NCI-H2196 treated with DMSO at 0.1 percent for 48 hours (cell line): ENCODE data around the gene C2.

ENCODE experiments used
- DNase-seq: peaks from one replicate; lab custom pipeline; 2025; ENCODE audit not compliant: unreplicated experiment; lab: John Stamatoyannopoulos, UW

C2 gene

DNA sequence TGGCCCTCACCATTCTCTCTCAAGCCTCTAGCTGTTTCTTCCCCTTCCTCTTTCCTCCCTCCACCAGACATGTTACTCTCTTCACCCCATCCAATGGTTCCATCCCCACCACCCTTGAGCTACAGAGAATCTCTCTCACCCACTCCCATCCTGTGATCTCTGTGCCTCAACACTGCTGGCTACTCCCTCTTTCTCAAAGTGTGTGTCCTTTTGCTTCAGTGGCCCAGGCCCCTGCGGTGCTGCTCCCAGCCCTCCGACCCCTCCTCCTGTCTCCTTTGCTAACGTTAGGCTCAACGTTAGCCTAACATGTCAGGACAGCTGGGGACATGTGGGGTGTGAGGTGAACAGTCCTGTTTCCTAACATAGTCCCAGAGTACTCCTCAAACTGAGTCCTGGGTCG is 25.4 kb downstream of the C2 start:
- no peak for DNase-seq

DNA sequence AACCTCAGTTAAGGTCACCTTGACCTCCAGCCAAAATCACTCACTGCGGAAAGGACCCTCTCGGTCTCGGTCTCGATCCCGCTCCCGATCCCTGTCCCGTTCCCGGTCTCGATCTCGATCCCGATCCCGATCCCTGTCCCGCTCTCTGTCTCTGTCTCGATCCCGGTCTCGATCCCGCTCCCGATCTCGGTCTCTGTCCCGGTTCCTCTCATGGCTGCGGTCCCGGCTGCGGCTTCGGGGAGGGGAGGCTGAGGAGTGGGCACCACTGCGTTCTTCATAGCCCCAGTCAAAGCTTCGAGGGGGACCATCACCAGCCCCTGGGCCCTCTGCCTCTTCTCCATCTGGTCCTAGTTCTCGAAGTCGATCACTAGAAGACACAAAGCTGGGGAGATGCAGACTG is 27.0 kb downstream of the C2 start:
- no peak for DNase-seq

DNA sequence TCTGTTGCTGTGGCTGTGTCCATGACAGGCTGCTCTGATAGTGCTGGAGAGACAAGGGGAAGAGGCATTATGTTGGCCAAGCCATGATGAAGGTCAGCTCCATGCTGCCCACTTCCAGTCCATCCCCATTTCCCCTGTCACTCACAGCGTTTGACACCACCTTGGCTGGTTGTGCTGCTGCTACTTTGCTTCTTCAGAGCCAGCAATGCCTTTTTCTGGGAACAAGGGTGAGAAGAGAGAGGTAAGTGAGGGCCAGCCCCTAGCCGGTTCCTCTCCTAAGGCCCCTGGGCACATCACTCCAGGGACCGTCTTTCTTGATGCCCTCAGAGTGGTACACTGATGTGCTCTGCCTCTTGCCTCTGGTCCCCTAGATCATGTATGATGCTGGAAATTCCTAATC is 29.3 kb downstream of the C2 start:
- DNase-seq, result no peak

DNA sequence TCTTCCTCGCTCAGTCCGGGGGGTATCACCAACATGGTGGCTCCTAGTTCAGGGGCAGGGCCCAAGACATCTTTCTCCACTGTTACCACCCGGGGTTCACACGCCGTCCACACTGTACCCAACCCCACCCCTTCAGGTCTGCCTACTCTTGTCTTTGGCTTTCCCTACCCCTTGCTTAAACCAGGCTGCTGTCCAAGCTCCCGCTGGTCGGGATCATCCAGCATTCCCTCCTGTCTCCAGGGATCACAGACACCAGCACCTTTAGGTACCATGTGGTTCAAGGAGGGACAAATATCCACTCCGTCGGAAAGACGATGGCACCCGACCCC is 30.9 kb downstream of the C2 start:
- DNase-seq, result no peak

DNA sequence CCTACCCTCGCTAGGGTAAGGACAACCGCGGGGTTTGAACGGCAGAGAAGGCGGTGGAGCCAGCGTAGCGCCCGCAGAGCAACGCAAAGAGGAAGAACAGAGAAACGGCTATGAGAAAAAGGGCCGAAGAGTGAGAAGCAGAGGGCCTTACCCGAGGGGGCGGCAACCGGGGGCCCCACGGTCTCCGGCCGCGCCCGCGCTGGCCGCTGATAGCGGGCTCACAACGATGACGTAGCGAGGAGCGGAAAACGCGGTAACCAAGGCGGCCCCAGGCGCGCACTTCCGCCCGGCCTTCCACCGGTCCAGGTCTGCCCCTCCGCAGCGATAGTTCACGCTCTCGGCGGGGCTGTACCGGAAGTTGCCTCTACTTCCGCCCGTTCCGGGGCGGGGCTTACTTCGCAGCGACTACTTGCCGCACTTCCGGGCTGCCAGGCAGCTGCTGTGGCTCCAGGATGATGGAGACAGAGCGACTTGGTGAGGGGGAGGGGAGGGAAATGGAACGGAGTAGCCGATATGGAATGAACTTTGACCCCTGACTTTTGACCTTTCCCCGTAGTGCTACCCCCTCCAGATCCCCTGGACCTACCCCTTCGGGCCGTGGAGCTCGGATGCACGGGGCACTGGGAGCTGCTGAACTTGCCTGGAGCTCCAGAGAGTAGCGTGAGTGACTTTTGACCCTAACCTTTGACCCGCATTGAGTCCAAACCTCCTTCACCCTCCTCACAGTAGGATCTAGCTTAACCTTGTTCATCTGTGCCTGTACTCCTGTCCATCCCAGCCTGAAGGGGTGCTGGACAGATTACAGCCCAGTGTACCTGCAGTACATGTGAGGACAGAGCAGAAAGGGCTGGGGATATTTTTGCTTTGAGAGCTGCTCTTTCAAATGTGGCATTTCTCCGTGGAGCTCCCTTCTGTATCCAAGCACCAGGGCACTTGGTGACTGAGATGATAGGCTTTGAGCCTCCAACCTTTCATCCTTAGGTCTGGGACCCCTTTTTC is 31.5 kb downstream of the C2 start, which contains the start of the genes NELFE and SKIC2:
Gene NELFE, minus strand, starts transcription at position 231 of the 999 bp plus-strand sequence. CDS start 525 bp downstream, outside the sequence.
Gene SKIC2, plus strand, starts transcription at position 435 of the 999 bp plus-strand sequence. Its CDS starts 18 bp downstream, at position 453.
- peak; percentile 97 for DNase-seq

DNA sequence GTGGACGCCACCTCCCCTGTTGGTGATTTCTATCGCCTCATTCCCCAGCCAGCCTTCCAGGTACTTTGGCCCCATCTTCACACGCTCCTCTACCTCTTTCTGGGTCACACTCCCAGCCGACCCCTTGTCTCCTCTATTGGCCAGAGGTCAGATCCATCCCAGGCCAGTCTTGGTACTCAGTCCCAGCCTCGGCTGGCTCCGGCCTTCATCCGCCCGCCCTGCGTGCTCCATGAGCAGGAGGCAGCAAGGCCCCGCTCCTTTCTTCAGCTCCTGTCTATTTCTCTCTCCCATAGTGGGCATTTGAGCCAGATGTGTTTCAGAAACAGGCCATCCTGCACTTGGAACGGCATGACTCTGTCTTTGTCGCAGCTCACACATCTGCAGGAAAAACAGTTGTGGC is 34.1 kb downstream of the C2 start:
- DNase-seq, result no peak

DNA sequence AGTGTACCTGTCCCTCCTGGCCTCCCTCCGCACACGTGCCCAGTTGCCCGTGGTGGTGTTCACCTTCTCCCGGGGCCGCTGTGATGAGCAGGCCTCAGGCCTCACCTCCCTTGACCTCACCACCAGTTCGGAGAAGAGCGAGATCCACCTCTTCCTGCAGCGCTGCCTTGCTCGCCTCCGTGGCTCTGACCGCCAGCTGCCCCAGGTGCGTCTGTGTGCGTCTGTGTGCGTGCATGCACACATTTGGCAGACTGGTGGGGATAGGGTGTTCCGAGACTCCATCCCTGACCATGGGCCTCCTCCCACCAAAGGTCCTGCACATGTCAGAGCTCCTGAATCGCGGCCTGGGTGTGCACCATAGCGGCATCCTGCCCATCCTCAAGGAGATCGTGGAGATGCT is 36.4 kb downstream of the C2 start:
- DNase-seq, result no peak

DNA sequence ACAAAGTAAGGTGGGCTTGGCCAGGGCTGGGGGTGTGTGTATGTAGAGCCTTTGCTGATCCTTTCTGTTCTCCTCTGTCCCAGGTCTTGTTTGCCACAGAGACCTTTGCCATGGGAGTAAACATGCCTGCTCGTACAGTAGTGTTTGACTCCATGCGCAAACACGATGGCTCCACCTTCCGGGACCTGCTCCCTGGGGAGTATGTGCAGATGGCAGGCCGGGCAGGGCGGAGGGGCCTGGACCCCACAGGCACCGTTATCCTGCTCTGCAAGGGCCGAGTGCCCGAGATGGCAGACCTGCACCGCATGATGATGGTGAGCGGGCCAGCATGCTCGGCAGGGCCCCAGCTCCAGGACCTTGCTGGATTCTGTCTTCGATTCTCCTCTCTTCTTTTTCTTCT is 38.2 kb downstream of the C2 start:
- DNase-seq, result no peak

DNA sequence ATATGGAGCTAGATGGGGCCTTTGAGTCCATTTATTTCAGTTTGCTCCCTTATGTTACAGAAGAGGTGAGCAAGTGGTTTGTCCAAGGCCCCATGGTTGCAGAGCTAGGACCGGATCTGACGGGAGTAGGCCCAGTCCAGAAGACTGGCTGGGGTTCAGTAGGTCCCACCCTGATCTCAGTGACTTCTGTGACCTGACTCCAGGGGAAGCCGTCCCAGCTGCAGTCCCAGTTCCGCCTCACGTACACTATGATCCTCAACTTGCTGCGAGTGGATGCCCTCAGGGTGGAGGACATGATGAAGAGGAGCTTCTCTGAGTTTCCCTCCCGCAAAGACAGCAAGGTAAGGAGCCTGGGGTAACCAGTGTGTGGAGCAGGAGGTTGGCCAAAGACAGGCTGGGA is 39.0 kb downstream of the C2 start:
- DNase-seq, result no peak

DNA sequence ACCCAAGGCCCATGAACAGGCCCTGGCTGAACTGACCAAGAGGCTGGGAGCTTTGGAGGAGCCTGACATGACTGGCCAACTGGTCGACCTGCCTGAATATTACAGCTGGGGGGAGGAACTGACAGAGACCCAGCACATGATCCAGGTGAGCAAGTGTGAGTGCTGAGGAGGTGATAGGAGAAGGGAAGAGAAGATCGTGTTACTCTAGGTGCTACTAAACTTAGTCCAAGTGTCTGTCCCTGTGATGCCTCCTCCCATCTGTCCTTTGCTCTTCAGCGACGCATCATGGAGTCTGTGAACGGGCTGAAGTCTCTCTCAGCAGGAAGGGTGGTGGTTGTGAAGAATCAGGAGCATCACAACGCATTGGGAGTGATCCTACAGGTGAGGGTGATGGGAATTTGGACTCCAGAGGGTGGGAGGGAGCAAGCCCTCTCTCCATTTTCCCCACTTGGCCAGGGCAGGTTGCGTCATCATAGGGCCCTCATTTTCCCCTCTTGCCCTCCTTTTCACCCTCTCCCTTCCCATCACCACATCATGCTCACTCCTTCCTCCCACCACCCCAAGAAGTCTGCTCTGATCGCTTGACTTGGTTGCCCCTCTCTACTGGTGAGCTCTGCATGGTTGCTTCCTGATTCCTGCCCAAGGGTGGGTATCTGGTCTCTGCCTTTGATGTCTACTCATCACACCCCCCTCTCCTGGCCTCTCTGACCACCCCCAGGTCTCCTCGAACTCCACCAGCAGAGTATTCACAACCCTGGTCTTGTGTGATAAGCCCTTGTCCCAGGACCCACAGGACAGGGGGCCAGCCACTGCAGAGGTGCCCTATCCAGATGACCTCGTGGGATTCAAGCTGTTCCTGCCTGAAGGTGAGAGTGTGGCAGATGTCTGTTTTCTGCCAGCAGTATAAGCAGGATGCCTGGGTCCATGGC is 39.7 kb downstream of the C2 start:
- DNase-seq, result no peak

DNA sequence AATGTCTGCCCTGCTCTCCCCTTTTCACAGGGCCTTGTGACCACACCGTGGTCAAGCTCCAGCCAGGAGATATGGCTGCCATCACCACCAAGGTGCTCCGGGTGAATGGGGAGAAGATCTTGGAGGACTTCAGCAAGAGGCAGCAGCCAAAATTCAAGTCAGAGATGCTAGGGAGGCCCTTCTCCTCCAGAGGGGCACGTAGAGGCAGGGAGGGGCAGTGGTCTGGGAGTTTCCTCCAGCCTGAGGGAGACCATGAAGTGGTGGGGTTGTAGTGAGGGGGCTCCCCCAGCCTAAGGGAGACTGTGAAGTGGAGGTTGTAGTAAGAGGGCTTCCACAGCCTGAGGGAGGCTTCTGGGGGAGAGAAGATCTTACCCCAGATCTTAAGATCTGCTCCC is 40.4 kb downstream of the C2 start:
- no peak for DNase-seq

DNA sequence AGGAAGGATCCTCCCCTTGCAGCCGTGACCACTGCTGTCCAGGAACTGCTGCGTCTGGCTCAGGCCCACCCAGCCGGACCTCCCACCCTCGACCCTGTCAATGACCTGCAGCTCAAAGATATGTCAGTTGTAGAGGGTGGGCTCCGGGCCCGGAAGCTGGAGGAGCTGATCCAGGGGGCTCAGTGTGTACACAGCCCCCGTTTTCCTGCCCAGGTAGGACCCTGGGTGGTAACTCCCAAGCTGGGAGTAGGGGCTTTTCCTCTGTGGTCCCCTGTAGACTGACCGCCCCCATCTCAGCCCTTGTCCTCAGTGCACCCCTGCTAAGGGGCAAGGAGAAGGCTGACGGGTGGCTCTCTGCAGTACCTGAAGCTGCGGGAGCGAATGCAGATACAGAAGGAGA is 40.8 kb downstream of the C2 start:
- DNase-seq, result no peak

DNA sequence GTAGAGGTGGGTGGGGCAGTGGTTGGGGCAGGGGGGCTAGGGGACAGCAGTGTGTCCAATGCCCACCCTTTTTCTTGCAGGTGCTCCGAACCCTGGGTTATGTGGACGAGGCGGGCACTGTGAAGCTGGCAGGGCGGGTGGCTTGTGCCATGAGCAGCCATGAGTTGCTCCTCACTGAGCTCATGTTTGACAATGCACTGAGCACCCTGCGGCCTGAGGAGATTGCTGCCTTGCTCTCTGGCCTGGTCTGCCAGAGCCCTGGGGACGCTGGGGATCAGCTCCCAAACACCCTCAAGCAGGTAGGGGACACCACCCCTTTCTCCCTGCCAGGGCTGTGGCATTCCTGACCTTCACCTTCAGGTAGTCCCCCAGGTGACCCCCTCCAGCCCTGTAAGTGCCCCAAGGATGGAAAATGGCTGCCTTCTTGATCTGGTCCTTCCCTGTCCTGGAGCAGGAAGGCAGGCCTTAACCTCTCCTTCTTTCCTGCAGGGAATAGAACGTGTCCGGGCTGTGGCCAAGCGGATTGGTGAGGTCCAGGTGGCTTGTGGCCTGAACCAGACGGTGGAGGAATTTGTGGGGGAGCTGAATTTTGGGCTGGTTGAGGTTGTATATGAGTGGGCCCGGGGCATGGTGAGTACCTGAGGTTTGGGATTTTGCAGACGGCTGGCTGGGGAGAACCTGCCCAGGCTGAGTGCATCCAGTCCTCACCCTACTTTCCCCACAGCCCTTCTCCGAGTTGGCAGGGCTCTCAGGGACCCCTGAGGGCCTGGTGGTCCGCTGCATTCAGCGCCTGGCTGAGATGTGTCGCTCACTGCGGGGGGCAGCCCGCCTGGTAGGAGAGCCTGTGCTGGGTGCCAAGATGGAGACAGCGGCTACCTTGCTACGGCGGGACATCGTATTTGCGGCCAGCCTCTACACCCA is 41.5 kb downstream of the C2 start:
- DNase-seq, result no peak

DNA sequence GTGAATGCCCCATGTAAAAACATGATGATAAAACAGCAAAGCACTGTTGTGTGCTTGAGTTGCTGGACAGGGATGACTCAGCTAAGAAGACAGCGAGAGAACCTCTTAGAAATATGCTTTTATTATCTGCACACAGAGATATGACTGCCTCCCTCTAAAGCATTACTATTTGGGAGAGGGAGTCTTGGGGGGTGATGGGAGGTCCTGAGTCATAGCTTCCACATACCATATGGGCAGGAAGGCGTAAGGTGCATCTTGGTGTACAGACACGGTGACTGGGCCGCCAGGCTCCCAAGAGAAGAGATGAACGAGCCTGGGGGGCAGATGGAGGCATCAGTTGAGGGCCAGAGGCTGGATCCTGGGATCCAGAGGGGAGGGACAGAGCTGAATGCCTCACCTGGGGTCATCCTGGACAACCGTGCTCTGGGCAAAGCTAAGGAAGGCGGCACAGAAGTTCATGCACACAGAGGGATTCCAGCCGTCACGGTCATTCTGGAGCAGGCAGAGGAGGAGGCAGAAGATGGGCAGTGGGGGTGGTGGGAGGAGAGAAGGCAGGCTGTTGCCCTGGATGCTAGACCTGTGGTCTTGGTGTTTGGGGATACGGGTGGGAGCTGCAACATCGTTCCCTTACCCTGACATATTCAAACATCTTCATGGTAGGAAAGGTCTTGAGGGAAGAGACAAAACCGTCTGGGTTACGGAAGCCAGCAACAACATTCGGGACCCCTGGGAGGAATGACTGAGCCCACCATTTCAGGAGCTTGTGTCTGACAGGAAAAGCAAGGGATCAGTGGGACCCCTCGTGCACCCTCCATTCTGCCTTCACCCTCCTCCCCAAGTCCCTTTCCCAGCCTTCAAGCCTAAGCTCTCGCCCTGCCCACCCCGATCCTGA is 42.4 kb downstream of the C2 start:
- DNase-seq, result no peak

DNA sequence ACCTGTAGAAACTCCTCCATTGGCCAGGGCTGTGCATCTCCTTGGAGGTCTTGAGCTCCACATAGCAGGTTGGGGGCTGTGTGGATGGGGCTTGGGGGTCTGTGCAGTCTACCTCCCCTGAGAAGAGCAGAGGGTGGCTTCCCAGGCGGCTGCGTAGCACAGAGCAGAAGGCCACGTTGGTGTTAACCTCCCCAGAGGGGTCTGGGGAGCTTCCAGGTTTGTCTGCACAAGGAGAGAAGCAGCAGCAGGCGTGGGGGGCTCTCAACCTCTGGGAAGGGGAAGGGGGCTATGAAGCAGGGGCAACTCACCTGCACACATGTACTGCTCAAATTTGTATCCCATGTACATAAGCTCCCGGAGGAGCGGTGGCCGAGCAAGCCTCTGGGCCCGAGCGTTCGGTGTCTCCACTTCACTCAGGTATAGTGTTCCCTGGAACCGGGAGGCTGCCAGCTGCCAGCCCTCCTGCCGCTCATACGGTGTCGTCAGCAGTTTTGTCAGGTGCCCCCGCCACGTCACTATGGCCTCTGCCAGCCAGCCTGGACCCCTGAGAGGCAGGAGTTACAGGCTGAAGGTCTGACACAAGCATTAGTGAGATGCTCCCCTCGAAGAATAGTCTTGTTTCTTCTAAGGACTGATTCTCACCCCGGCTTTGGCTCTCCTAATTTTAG is 43.2 kb downstream of the C2 start:
- DNase-seq, result peak; percentile 58

DNA sequence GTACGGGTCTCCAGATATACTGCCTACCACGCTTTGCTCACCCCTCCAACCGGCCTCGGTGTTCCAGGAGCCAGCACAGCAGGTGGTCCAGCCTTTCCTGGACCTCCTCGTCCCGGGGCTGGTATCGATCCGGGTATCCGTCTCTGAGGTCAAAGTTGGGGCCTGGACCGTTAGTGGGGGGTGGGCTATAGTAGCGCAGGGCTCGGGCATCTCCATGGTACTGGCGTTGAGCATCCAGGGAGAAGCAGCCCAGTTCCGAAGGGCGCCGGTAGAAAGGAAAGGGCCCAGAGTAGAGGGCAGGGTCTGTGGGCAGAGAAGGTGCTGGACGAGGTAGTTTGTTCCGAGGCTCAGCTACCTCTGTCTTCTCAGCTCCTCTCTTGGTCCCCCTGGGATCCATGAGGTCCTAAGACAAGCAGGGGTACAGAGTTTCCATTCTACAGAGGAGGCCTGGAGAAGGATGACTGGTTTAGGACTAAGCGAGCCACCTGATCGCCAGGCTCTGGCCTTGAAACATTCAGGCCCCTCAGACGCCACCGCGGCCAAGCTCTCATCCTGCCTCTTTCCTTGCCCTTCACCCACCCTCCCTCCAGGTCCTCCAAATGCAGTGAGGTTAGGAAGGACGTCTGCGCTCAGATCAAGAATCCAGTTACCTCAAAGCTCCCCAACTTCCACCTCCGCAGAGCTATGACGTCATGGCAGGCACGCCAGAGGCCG is 43.9 kb downstream of the C2 start:
- DNase-seq, result no peak

DNA sequence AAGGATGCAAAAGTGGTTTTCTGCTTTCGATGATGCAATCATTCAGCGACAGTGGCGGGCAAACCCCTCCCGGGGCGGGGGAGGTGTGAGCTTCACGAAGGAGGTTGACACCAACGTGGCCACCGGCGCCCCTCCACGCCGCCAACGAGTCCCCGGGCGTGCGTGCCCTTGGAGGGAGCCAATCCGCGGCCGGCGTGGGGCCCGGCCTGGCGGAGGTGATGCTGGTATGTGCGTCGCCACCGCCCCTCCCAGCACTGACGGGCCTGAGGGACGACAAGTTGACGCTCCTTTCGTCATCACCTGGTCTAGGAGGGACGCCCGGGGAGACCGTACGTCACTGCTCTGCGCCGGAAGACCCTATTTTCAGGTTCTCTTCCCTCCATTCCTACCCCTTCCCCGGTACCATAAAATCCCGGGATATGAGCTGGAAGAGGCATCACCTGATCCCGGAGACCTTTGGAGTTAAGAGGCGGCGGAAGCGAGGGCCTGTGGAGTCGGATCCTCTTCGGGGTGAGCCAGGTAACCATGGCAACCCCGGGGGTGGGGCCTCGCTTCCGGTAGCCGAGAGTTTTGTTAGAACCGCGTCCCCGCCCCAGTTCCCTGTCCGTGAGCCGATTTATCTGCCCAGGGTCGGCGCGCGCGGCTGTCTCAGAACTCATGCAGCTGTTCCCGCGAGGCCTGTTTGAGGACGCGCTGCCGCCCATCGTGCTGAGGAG is 44.6 kb downstream of the C2 start, which contains the start of gene DXO:
Gene DXO, minus strand, starts transcription at position 146 of the 716 bp plus-strand sequence. CDS start 463 bp downstream, outside the sequence.
- DNase-seq, result peak; percentile 99
